DMS 273 (cell line): ENCODE results near the gene MARCHF2.

Experiments
- DNase-seq: peaks from one replicate; lab custom pipeline; 2025; ENCODE audit not compliant: unreplicated experiment; lab: John Stamatoyannopoulos, UW

MARCHF2 gene

GRCh38 chr19:8386990-8387389 is 26.1 kb upstream of the MARCHF2 start:
- no peak for DNase-seq

GRCh38 chr19:8387688-8388611 is 25.2 kb upstream of the MARCHF2 start:
- DNase-seq, result no peak

- no peak for DNase-seq
Observed at GRCh38 chr19:8388612-8388958, 24.5 kb upstream of the MARCHF2 start.

- DNase-seq, result peak; percentile 100
Observed at GRCh38 chr19:8389891-8390616, 23.1 kb upstream of the MARCHF2 start, which contains the start of gene RAB11B. Gene RAB11B, plus strand, starts transcription at chr19:8390360. Its CDS starts 57 bp downstream, at chr19:8390417.

- peak; percentile 95 for DNase-seq
Observed at GRCh38 chr19:8390617-8390981, 22.5 kb upstream of the MARCHF2 start.

DNA sequence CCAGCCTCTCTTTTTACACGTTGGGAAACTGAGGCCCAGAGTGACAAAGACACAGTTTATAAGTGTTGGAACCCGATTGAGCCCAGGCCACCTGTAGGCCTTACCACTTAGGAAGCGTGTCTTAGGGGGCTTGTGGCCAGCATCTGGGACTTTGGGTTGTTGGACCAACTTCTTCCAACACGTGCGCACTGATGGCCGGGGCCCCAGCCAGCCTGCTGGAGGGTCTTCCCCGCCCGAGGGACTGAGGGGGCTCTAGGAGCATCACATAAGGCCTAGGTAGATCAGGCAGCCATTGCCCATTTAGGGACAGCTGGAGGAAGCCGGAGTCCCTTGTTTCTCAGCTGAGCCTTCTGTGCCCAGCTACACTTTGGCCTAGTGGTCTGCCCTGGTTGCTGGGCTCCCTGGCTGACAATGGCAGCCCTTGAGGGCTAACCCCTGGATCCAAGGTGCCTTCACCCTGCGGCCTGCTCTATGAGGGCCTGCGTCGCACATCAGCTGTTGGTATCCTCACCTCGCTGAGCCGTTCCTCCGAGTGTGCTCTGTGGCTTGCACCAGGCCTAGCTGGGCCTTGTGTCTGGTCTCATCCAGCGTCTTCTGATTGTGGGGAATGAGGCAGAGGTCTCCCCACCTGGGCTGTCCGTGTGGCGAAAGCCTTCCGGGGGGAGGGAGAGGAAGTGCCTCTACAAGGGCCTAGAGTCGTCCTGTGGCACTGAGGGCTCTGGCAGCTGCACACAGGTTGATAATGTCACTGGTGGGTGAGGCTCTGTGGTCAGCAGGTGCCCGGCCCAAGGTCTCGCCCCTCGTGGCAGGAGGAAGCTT is 21.7 kb upstream of the MARCHF2 start:
- no peak for DNase-seq

DNA sequence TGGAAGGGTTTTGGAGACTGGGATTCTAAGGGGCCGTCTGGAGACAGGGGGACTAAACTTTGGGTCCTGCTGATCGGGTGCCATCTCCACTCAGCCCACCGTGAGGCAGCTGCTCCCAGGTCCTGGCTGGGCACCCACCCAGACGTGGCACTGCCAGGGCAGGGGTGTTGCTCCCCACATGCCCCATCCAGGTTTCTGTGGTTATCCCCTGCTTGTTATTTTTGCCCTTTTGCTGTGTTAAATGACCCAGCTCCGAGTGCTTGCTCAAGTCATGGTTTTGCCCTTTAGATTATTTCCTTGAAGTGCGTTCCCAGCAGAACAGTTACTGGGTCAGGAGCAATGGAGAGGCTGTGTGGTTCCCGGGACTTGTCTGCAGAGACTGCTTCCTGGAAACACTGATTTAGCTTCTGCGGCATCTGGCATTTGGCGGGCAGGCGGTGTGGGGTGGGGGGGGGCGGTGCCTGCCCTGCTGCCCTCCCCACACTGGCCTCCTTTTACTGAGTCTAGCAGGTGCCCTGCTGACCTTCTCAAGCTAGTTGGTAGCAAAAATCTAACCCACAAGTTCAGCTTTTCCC is 21.0 kb upstream of the MARCHF2 start:
- DNase-seq, result peak; percentile 75

- DNase-seq, result no peak
Observed at GRCh38 chr19:8393192-8393870, 19.8 kb upstream of the MARCHF2 start.

- no peak for DNase-seq
Observed at GRCh38 chr19:8393871-8394250, 19.2 kb upstream of the MARCHF2 start.

- DNase-seq, result no peak
Observed at GRCh38 chr19:8395621-8396082, 17.5 kb upstream of the MARCHF2 start.

- no peak for DNase-seq
Observed at GRCh38 chr19:8396185-8396562, 16.9 kb upstream of the MARCHF2 start.

- DNase-seq, result peak; percentile 79
Observed at GRCh38 chr19:8396563-8397203, 16.4 kb upstream of the MARCHF2 start.

GRCh38 chr19:8397271-8397670 is 15.8 kb upstream of the MARCHF2 start:
- DNase-seq, result no peak

GRCh38 chr19:8397746-8398310 is 15.3 kb upstream of the MARCHF2 start:
- DNase-seq, result no peak

GRCh38 chr19:8398311-8398771 is 14.8 kb upstream of the MARCHF2 start:
- DNase-seq, result no peak

GRCh38 chr19:8399681-8400188 is 13.4 kb upstream of the MARCHF2 start:
- DNase-seq, result no peak

GRCh38 chr19:8401981-8402411 is 11.1 kb upstream of the MARCHF2 start:
- no peak for DNase-seq

- no peak for DNase-seq
Observed at GRCh38 chr19:8403098-8403819, 9.8 kb upstream of the MARCHF2 start.

GRCh38 chr19:8403820-8404109 is 9.3 kb upstream of the MARCHF2 start:
- DNase-seq, result no peak
